MM.1S (cell line): ENCODE data around the gene F12.
"Not testable (repeated sequence)": the region's sequence is repeated elsewhere in the genome, so short reads cannot be mapped to it uniquely, and the experiment has no call there.

Source experiments
- DNase-seq: peaks from one replicate; pipeline ENCODE4 v3.0.0-alpha.2; 2015
- H2AFZ ChIP-seq: fragments of 300-600 bp; sonication (generic); 2 replicates; pipeline ENCODE4 v1.6.0; 2016; ENCODE audit warnings: antibody characterized with exemption, low read length
- H3F3A ChIP-seq: fragments of 300-600 bp; sonication (generic); 2 replicates; pipeline ENCODE4 v1.6.1; 2016; ENCODE audit warnings: mild to moderate bottlenecking, antibody characterized with exemption, low read length, moderate library complexity, mixed read lengths; ENCODE audit not compliant: insufficient read depth
- H3K27ac ChIP-seq: fragments of 300-600 bp; sonication (generic); 2 replicates; pipeline ENCODE4 v1.5.1; 2016; ENCODE audit warnings: mild to moderate bottlenecking, low read length
- H3K27me3 ChIP-seq: fragments of 300-600 bp; sonication (generic); replicated peaks from 2 replicates; pipeline ENCODE4 v1.6.0; 2016; ENCODE audit warnings: low read length; ENCODE audit not compliant: insufficient read depth
- H3K36me3 ChIP-seq: fragments of 300-600 bp; sonication (generic); replicated peaks from 2 replicates; pipeline ENCODE4 v1.6.1; 2016; ENCODE audit warnings: mild to moderate bottlenecking, low read length, mixed read lengths; ENCODE audit not compliant: insufficient read depth
- H3K4me1 ChIP-seq: fragments of 300-600 bp; sonication (generic); 2 replicates; pipeline ENCODE4 v1.6.1; 2016; ENCODE audit warnings: low read length, mixed read lengths
- H3K4me2 ChIP-seq: fragments of 300-600 bp; sonication (generic); 2 replicates; pipeline ENCODE4 v1.6.0; 2016; ENCODE audit warnings: low read depth, low read length
- H3K4me3 ChIP-seq: fragments of 300-600 bp; sonication (generic); 2 replicates; pipeline ENCODE4 v1.5.1; 2016; ENCODE audit warnings: low read length, mixed read lengths
- H3K79me2 ChIP-seq: fragments of 300-600 bp; sonication (generic); 2 replicates; pipeline ENCODE4 v1.6.1; 2016; ENCODE audit warnings: mixed run types, low read length, mixed read lengths
- H3K9ac ChIP-seq: fragments of 300-600 bp; sonication (generic); 2 replicates; pipeline ENCODE4 v1.6.1; 2016; ENCODE audit warnings: low read length, mixed read lengths
- H3K9me2 ChIP-seq: fragments of 300-600 bp; sonication (generic); replicated peaks from 2 replicates; pipeline ENCODE4 v1.6.1; 2016; ENCODE audit warnings: mild to moderate bottlenecking, low read length, mixed read lengths; ENCODE audit not compliant: insufficient read depth
- H3K9me3 ChIP-seq: fragments of 300-600 bp; sonication (generic); replicated peaks from 2 replicates; pipeline ENCODE4 v1.6.1; 2016; ENCODE audit warnings: mild to moderate bottlenecking, low read length, mixed read lengths; ENCODE audit not compliant: insufficient read depth
- H4K20me1 ChIP-seq: fragments of 300-600 bp; sonication (generic); 2 replicates; pipeline ENCODE4 v1.6.1; 2016; ENCODE audit warnings: mild to moderate bottlenecking, low read length, moderate library complexity, mixed read lengths; ENCODE audit not compliant: insufficient read depth
- EZH2 ChIP-seq: fragments of 300-600 bp; sonication (generic); optimal IDR thresholded peaks from 2 replicates; pipeline ENCODE3; 2017; ENCODE audit warnings: low read depth, mild to moderate bottlenecking, antibody characterized with exemption, low read length, mixed read lengths
- EZH2phosphoT487 ChIP-seq: fragments of 300-600 bp; sonication (generic); IDR thresholded peaks from 2 replicates; pipeline ENCODE4 v1.6.1; 2018; ENCODE audit warnings: antibody characterized with exemption, low read length
- TF ChIP-seq, protein P1 (sequence below): fragments of 300-600 bp; sonication (generic); IDR thresholded peaks from 2 replicates; pipeline ENCODE4 v1.5.1; 2016; ENCODE audit warnings: antibody characterized with exemption, low read length, mixed read lengths

The F12 gene

DNA sequence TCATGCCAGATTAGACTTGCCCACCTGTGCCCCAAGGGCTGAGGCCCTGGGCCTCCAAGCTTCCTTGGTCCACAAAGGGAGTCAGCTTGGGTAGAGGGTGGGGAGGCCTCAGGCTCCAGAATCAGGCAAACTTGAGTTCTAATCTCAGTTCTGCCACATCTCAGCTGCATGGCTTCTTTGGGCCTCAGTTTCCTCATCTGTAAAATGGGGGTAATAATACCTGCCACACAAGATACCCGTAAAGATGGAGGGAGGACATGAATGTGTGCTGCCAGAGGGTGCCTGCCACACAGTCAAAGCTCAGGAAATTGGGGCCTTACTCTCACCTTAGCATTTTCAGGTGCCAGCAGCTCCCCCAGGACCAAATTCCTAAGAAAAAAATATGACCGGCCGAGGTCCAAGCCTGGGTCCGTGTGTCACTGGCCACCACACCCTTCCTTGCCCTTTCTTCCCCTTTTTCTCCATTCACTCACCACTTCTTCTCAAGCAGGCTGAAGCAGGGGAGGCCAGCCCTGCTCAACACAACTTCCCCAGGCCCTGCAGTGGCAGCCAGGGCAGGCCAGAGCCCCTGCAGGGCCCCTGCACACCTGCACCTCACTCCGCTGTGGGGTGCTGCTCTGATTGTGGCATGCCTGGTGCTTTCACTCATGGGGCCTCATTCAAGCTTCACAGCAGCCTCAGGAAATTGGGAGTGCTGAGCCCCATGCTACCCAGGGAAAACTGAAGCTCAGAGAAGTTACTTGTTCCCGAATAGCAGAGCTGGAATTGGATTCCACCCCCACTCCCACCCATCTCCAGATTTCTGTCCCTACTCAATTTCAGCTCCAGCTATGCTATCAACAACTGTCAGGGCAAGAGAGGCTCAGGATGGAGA, 47.7 kb downstream of the F12 start:
- Histone ChIP-seq H3K27ac (peak overlapping the region; percentile 6; the same call in 1 of the 2 replicates), H3F3A (peaks cover 14% of the 10 kb centered on the region; the same call in 1 of the 2 replicates), H3K4me2 (peak overlapping the region; percentile 97), H3K9ac (no peak overlapping the region), H3K79me2 (peaks cover 55% of the 10 kb centered on the region), H3K27me3 (no peaks in the 10 kb centered on the region), H3K4me1 (peaks cover 44% of the 10 kb centered on the region), H4K20me1 (0 out of 2 replicates have a peak, but pooled peaks cover 6% of the 10 kb centered on the region), H3K4me3 (no peak overlapping the region), H3K36me3 (no peaks in the 10 kb centered on the region), H3K9me2 (no peaks in the 10 kb centered on the region), H2AFZ (no peak overlapping the region), H3K9me3 (no peaks in the 10 kb centered on the region)
- TF ChIP-seq EZH2phosphoT487, result no peak
- TF ChIP-seq, protein P1, sequence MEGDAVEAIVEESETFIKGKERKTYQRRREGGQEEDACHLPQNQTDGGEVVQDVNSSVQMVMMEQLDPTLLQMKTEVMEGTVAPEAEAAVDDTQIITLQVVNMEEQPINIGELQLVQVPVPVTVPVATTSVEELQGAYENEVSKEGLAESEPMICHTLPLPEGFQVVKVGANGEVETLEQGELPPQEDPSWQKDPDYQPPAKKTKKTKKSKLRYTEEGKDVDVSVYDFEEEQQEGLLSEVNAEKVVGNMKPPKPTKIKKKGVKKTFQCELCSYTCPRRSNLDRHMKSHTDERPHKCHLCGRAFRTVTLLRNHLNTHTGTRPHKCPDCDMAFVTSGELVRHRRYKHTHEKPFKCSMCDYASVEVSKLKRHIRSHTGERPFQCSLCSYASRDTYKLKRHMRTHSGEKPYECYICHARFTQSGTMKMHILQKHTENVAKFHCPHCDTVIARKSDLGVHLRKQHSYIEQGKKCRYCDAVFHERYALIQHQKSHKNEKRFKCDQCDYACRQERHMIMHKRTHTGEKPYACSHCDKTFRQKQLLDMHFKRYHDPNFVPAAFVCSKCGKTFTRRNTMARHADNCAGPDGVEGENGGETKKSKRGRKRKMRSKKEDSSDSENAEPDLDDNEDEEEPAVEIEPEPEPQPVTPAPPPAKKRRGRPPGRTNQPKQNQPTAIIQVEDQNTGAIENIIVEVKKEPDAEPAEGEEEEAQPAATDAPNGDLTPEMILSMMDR, result 0 out of 2 replicates have a peak, but pooled peaks have one; percentile 7
- TF ChIP-seq EZH2, result no peak
- peak; percentile 46 for DNase-seq

DNA sequence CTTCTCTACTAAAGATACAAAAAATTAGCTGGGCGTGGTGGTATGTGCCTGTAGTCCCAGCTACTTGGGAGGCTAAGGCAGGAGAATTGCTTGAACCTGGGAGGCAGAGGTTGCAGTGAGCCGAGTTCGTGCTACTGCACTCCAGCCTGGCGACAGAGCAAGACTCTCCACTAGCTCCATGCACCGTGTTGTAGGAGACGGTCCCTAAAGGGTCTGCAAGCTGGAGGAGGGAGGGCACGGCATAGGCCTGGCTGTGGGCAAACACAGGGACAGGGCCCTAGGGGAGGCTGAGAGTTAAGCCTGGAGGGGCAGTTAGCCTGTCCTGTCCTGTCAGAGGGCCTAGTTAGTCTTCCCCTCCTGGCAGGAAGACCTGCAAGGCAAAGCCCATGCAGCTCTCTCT, 48.6 kb downstream of the F12 start:
- peaks cover 53% of the 10 kb centered on the region for H3K4me1 ChIP-seq
- peaks cover 14% of the 10 kb centered on the region; the same call in 1 of the 2 replicates for H3F3A ChIP-seq

DNA sequence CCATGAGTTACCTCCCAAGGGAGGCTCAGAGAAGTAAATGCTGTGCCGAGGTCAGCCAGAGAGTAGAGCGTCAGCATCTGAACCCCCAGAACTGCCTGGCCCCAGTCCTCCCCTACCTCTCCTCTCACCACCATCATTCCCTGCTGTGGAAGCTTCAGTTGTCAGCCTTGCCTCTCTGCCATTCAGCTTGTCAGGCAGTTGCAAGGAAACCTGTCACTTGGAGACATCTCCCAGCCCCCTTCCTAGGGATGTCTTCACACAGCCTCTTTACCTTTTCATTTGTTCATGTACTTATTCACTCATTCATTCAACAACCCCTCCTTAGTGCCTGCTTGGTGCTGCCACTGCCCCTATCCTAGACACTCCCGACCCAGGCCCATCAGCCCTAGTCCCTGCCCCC, 49.5 kb downstream of the F12 start:
- H3K79me2 ChIP-seq, result peaks cover 55% of the 10 kb centered on the region
- peaks cover 14% of the 10 kb centered on the region; the same call in 1 of the 2 replicates for H3F3A ChIP-seq
- no peaks in the 10 kb centered on the region for H3K36me3 ChIP-seq
- H3K9me2 ChIP-seq, result no peaks in the 10 kb centered on the region
- peak overlapping the region; percentile 91; the same call in 1 of the 2 replicates for H3K4me2 ChIP-seq
- TF ChIP-seq, protein P1, result no peak
- TF ChIP-seq EZH2, result no peak
- no peak for TF ChIP-seq EZH2phosphoT487
- no peak overlapping the region for H3K9ac ChIP-seq
- no peaks in the 10 kb centered on the region for H3K27me3 ChIP-seq
- no peak overlapping the region for H2AFZ ChIP-seq
- no peak for DNase-seq
- H3K27ac ChIP-seq, result no peak overlapping the region
- H4K20me1 ChIP-seq, result 0 out of 2 replicates have a peak, but pooled peaks cover 6% of the 10 kb centered on the region
- H3K4me3 ChIP-seq, result no peak overlapping the region
- H3K9me3 ChIP-seq, result no peaks in the 10 kb centered on the region
- H3K4me1 ChIP-seq, result peaks cover 55% of the 10 kb centered on the region

More for the DNA sequence above, 48.6 kb downstream of the F12 start:
- not testable (repeated sequence) for H3K9ac ChIP-seq, H3K4me3 ChIP-seq, H3K9me3 ChIP-seq, DNase-seq, H3K27me3 ChIP-seq, H3K4me2 ChIP-seq, H2AFZ ChIP-seq, H4K20me1 ChIP-seq, H3K36me3 ChIP-seq, H3K9me2 ChIP-seq, H3K27ac ChIP-seq
- H3K79me2 ChIP-seq, result peaks cover 55% of the 10 kb centered on the region
